SK-N-SH (cell line): ENCODE data around the gene MEI1. TPM values are rescaled to one million over a fixed set of nuclear protein-coding genes. Genes with fewer than 3 reads are reported as not detected.

Source experiments
- CTCF ChIA-PET: fragments of 300-600, 350-600 bp; formaldehyde crosslinking; extraction: SDS; loops from one replicate; lab custom pipeline; 2021; lab: Yijun Ruan, JAX
- POLR2A ChIA-PET: fragments of 350-600 bp; sonication (Branson Sonifier 250); formaldehyde crosslinking; extraction: SDS; loops from one replicate; lab custom pipeline; 2020; ENCODE audit warnings: antibody characterized with exemption, inconsistent platforms; lab: Yijun Ruan, JAX
- DNase-seq: peaks from one replicate; pipeline ENCODE4 v3.0.0; 2012
- H2AFZ ChIP-seq: fragments of 200-600 bp; sonication (generic); 2 replicates; pipeline ENCODE4 v1.8.1; 2016; ENCODE audit warnings: antibody characterized with exemption, mild to moderate bottlenecking, low read depth
- H3F3A ChIP-seq: fragments of 200-600 bp; sonication (generic); replicated peaks from 2 replicates; pipeline ENCODE3; 2016; ENCODE audit warnings: antibody characterized with exemption, mild to moderate bottlenecking; ENCODE audit not compliant: insufficient read depth
- H3K27ac ChIP-seq, 2 experiments: fragments of 200-500 bp in 1 of 2; fragments of 200-600 bp in 1 of 2; sonication (Bioruptor generic) in 1 of 2; sonication (generic), shearing (Covaris generic) in 1 of 2; 2 replicates each; pipeline versions ENCODE4 v1.5.1 to v1.6.1; 2014 to 2016; ENCODE audit warnings: low read depth in 2 of 2, inconsistent platforms in 1 of 2, low read length in 1 of 2, mild to moderate bottlenecking in 1 of 2, mixed read lengths in 1 of 2
- H3K27me3 ChIP-seq: fragments of 200-600 bp; sonication (generic), shearing (Covaris generic); 2 replicates; pipeline ENCODE4 v1.6.1; 2016; ENCODE audit warnings: mixed run types; ENCODE audit not compliant: insufficient read depth
- H3K36me3 ChIP-seq, 2 experiments: fragments of 200-500 bp in 1 of 2; fragments of 200-600 bp in 1 of 2; sonication (Bioruptor generic) in 1 of 2; sonication (generic) in 1 of 2; replicated peaks in 1 of 2; 2 replicates each; pipeline versions ENCODE3 to v1.5.1; 2014 to 2016; ENCODE audit warnings: low read length in 1 of 2, mild to moderate bottlenecking in 1 of 2; ENCODE audit not compliant: insufficient read depth in 2 of 2, control insufficient read depth in 1 of 2
- H3K4me1 ChIP-seq, 2 experiments: fragments of 200-500 bp in 1 of 2; fragments of 200-600 bp in 1 of 2; sonication (Bioruptor generic) in 1 of 2; sonication (generic), shearing (Covaris generic) in 1 of 2; 2 replicates each; pipeline versions ENCODE4 v1.5.1 to v1.6.1; 2014 to 2016; ENCODE audit warnings: low read depth in 1 of 2, low read length in 1 of 2, mixed run types in 1 of 2; ENCODE audit not compliant: insufficient read depth in 2 of 2, control insufficient read depth in 1 of 2
- H3K4me2 ChIP-seq: fragments of 200-600 bp; sonication (generic), shearing (Covaris generic); 2 replicates; pipeline ENCODE4 v1.6.1; 2017; ENCODE audit warnings: mixed run types
- H3K4me3 ChIP-seq, 2 experiments: fragments of 200-500 bp in 1 of 2; fragments of 200-600 bp in 1 of 2; sonication (Bioruptor generic) in 1 of 2; sonication (generic), shearing (Covaris generic) in 1 of 2; 2 replicates each; pipeline versions ENCODE4 v1.5.1 to v1.8.1; 2014 to 2016; ENCODE audit warnings: low read depth in 2 of 2, inconsistent platforms in 1 of 2, low read length in 1 of 2, mild to moderate bottlenecking in 1 of 2, mixed read lengths in 1 of 2, moderate library complexity in 1 of 2
- H3K79me2 ChIP-seq: fragments of 200-600 bp; sonication (generic); 2 replicates; pipeline ENCODE4 v1.8.1; 2017; ENCODE audit warnings: mild to moderate bottlenecking; ENCODE audit not compliant: insufficient read depth
- H3K9ac ChIP-seq: fragments of 200-600 bp; sonication (generic); 2 replicates; pipeline ENCODE4 v1.6.1; 2017; ENCODE audit warnings: mixed run types
- H3K9me2 ChIP-seq: fragments of 200-600 bp; sonication (generic); 2 replicates; pipeline ENCODE4 v1.6.1; 2017; ENCODE audit warnings: mixed run types
- H3K9me3 ChIP-seq: fragments of 200-600 bp; sonication (generic); 2 replicates; pipeline ENCODE4 v1.6.1; 2017; ENCODE audit warnings: mixed run types, mild to moderate bottlenecking, moderate library complexity
- H4K20me1 ChIP-seq: fragments of 200-600 bp; sonication (generic); 2 replicates; pipeline ENCODE4 v1.6.1; 2017; ENCODE audit warnings: mild to moderate bottlenecking, mixed run types; ENCODE audit not compliant: insufficient read depth
- CHD2 ChIP-seq: fragments of 150-350 bp; IDR thresholded peaks from 2 replicates; pipeline ENCODE4 v1.6.1; 2018; ENCODE audit warnings: low read length; ENCODE audit not compliant: partially characterized antibody
- CTCF ChIP-seq: fragments of 200-600 bp; sonication (generic); IDR thresholded peaks from 2 replicates; pipeline ENCODE4 v1.6.1; 2017; ENCODE audit warnings: antibody characterized with exemption, mild to moderate bottlenecking, moderate library complexity
- EZH2phosphoT487 ChIP-seq: fragments of 200-600 bp; sonication (generic); IDR thresholded peaks from 2 replicates; pipeline ENCODE4 v1.6.1; 2017; ENCODE audit warnings: low read depth, mixed run types, mild to moderate bottlenecking, antibody characterized with exemption, moderate library complexity, borderline replicate concordance
- FOSL2 ChIP-seq: IDR thresholded peaks from 2 replicates; pipeline ENCODE4 v1.4.0; 2012; ENCODE audit warnings: low read depth, mild to moderate bottlenecking, moderate library complexity, borderline replicate concordance
- NFIC ChIP-seq: IDR thresholded peaks from 2 replicates; pipeline ENCODE4 v1.4.0; 2012; ENCODE audit warnings: borderline replicate concordance
- NRF1 ChIP-seq: IDR thresholded peaks from 2 replicates; pipeline ENCODE4 v1.6.1; 2012; ENCODE audit warnings: low read depth, mild to moderate bottlenecking, low read length
- PBX3 ChIP-seq: IDR thresholded peaks from 2 replicates; pipeline ENCODE4; 2012
- RAD21 ChIP-seq: IDR thresholded peaks from 2 replicates; pipeline ENCODE4 v1.6.1; 2012; ENCODE audit warnings: mild to moderate bottlenecking, low read length
- REST ChIP-seq: IDR thresholded peaks from 2 replicates; pipeline ENCODE4 v1.6.1; 2012; ENCODE audit warnings: mild to moderate bottlenecking, low read depth, low read length, moderate library complexity
- USF2 ChIP-seq: fragments of 150-350 bp; IDR thresholded peaks from 2 replicates; pipeline ENCODE4 v1.6.1; 2017; ENCODE audit warnings: antibody characterized with exemption, low read length, low read depth, borderline replicate concordance
- WGBS: methylation state at CpG from one replicate; pipeline ENCODE4 v1.1.6; 2017; ENCODE audit warnings: low lambda C conversion rate; 5-methylcytosine and 5-hydroxymethylcytosine counted together
- polyA plus RNA-seq, 3 experiments: library from polyadenylated mRNA; depleted of rRNA; stranded (reverse); fragments of >200 nt; gene quantifications; 2 replicates each; pipeline ENCODE4 v1.2.3, GENCODE V29; 2012

Gene MEI1
- polyA plus RNA-seq, 1 of the 3 experiments (the other 2 are of a cell fraction): not detected

GRCh38 chr22:41695211-41695610, 4.1 kb upstream of the MEI1 start:
- H4K20me1 ChIP-seq: no peaks in the 10 kb centered on the region
- ChIA-PET CTCF (no interaction called here), POLR2A (no interaction called here)
- no peak overlapping the region for H3K4me3 ChIP-seq
- H3K36me3 ChIP-seq: peaks cover 0 to 5% of the 10 kb centered on the region in 2 experiments
- no peaks in the 10 kb centered on the region for H3K79me2 ChIP-seq
- no peaks in the 10 kb centered on the region for H3F3A ChIP-seq
- no peak overlapping the region for H3K9ac ChIP-seq
- peaks cover 0 to 4% of the 10 kb centered on the region in 2 experiments; a peak in 1 of 4 replicates for H3K4me1 ChIP-seq
- H3K9me2 ChIP-seq: no peaks in the 10 kb centered on the region
- H3K4me2 ChIP-seq: no peak overlapping the region
- no peaks in the 10 kb centered on the region for H3K27me3 ChIP-seq
- WGBS: 92% methylated on average over 2 of the region's 2 CpGs
- no peak overlapping the region for H3K27ac ChIP-seq
- H2AFZ ChIP-seq: no peak overlapping the region
- H3K9me3 ChIP-seq: no peaks in the 10 kb centered on the region
- TF ChIP-seq USF2 (no peak), REST (no peak), PBX3 (no peak)
- DNase-seq: no peak

GRCh38 chr22:41696703-41697102, 2.6 kb upstream of the MEI1 start:
- H3K4me1 ChIP-seq: peaks cover 0 to 4% of the 10 kb centered on the region in 2 experiments; a peak in 1 of 4 replicates
- no peak overlapping the region; a peak in 1 of 4 replicates for H3K27ac ChIP-seq
- H3F3A ChIP-seq: no peaks in the 10 kb centered on the region
- no peaks in the 10 kb centered on the region for H3K79me2 ChIP-seq
- TF ChIP-seq NFIC: no peak
- no peak for TF ChIP-seq CHD2
- no peak for TF ChIP-seq RAD21
- TF ChIP-seq USF2: no peak
- no peak for TF ChIP-seq PBX3
- no peak for TF ChIP-seq CTCF
- no peak for TF ChIP-seq FOSL2
- TF ChIP-seq NRF1: no peak
- no peak for TF ChIP-seq EZH2phosphoT487
- TF ChIP-seq, all 33 proteins: peak for 0
- Histone ChIP-seq H3K9me2 (no peaks in the 10 kb centered on the region), H3K4me2 (no peak overlapping the region), H3K9ac (no peak overlapping the region), H3K27me3 (no peaks in the 10 kb centered on the region), H4K20me1 (no peaks in the 10 kb centered on the region), H3K9me3 (no peaks in the 10 kb centered on the region), H3K4me3 (no peak overlapping the region), H3K36me3 (peaks cover 0 to 5% of the 10 kb centered on the region in 2 experiments), H2AFZ (peak overlapping the region; percentile 68; the same call in 1 of the 2 replicates)
- no peak for DNase-seq
- ChIA-PET POLR2A (interaction anchor here (1.0 to 1.4 kb wide), 4 partner anchors 17 to 255 kb away, joined by 3 to 6 read pairs (median 4); partner anchors contain the start of genes CCDC134 and SMIM45), CTCF (interaction anchor here (0.7 to 4.0 kb wide), 44 partner anchors 8 to 255 kb away, joined by 3 to 46 read pairs (median 4); partner anchors contain the start of genes CCDC134, CENPM, SMIM45 and SNU13)
- WGBS: 80% methylated on average over 1 of the region's 11 CpGs
